Measurements from ENCODE around the gene COL4A3. TPM values are rescaled to one million over a fixed set of nuclear protein-coding genes. Genes with fewer than 3 reads are reported as not detected.

The COL4A3 gene
- total RNA-seq, 1 experiment from 2014 or later: 0.15 TPM

DNA sequence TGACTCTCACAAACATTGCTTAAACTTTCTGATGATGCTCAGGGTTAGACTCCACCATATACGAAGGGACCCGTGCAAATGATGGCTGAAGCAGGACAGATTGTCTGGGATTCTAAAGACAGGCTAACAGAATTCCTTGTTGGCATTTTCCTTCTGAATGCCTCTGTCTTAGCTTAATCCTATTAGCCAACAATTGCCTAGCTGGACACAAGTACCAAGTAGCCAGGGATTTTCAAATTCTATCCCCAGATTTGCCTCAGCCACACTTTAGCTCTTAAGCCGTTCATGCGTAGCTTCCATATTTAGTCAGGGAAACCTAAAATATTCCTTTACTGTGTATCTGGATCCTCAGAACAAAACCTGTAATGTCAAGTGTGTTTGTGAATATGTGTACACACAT lies 40.0 kb downstream of the COL4A3 start:
- Histone ChIP-seq H3K23me2 (ENCODE audit: insufficient read length, low read depth, low read length, poor library complexity, severe bottlenecking) (no peaks in the 10 kb centered on the region), H3K4me1 (ENCODE audit: insufficient read depth, low read length) (peaks cover 3% of the 10 kb centered on the region; the same call in 1 of the 2 replicates), H2AFZ (ENCODE audit: low read length) (no peak overlapping the region), H4K91ac (ENCODE audit: insufficient read length, low read depth, low read length) (no peak overlapping the region), H2BK12ac (ENCODE audit: insufficient read length, low read depth, low read length) (no peak overlapping the region), H2BK120ac (ENCODE audit: low read depth, low read length, poor library complexity, severe bottlenecking) (no peak overlapping the region), H3K9me3 (ENCODE audit: control insufficient read depth, low read depth, low read length) (no peaks in the 10 kb centered on the region), H3K27me3 (ENCODE audit: insufficient read depth, low read length) (peaks cover 13% of the 10 kb centered on the region; the same call in 1 of the 2 replicates), H3K4me2 (ENCODE audit: insufficient read depth, insufficient read length, low read length) (no peak overlapping the region), H2BK5ac (ENCODE audit: insufficient read length, low read length) (no peak overlapping the region), H3T11ph (ENCODE audit: low read length) (no peak overlapping the region), H4K8ac (replicated peaks; ENCODE audit: insufficient read length, low read depth, low read length) (no peak overlapping the region), H3K23ac (ENCODE audit: insufficient read length, low read depth, low read length) (no peak overlapping the region), H3K79me2 (ENCODE audit: insufficient read depth, low read length) (no peaks in the 10 kb centered on the region), H2AK5ac (ENCODE audit: insufficient read length, low read length) (no peak overlapping the region), H4K5ac (ENCODE audit: insufficient read length, low read depth, low read length) (no peak overlapping the region), H3K9ac (ENCODE audit: extremely low read depth, insufficient read length, low read length) (no peak overlapping the region), H3K56ac (ENCODE audit: insufficient read length, low read depth, low read length) (no peak overlapping the region), H2BK20ac (ENCODE audit: low read depth, low read length, poor library complexity, severe bottlenecking) (no peak overlapping the region), H3K14ac (ENCODE audit: insufficient read depth, low read length) (no peak overlapping the region), H3K27ac (ENCODE audit: insufficient read length, low read depth, low read length) (no peak overlapping the region), H3K4ac (ENCODE audit: low read depth, low read length) (no peak overlapping the region), H2BK15ac (ENCODE audit: low read depth, low read length) (no peak overlapping the region), H4K20me1 (ENCODE audit: control insufficient read depth, insufficient read depth, insufficient read length) (no peaks in the 10 kb centered on the region), H3K79me1 (ENCODE audit: insufficient read depth, low read depth, low read length, poor library complexity, severe bottlenecking) (no peaks in the 10 kb centered on the region), H3K18ac (ENCODE audit: insufficient read length, low read depth, low read length) (no peak overlapping the region)
- TF ChIP-seq, protein P1, sequence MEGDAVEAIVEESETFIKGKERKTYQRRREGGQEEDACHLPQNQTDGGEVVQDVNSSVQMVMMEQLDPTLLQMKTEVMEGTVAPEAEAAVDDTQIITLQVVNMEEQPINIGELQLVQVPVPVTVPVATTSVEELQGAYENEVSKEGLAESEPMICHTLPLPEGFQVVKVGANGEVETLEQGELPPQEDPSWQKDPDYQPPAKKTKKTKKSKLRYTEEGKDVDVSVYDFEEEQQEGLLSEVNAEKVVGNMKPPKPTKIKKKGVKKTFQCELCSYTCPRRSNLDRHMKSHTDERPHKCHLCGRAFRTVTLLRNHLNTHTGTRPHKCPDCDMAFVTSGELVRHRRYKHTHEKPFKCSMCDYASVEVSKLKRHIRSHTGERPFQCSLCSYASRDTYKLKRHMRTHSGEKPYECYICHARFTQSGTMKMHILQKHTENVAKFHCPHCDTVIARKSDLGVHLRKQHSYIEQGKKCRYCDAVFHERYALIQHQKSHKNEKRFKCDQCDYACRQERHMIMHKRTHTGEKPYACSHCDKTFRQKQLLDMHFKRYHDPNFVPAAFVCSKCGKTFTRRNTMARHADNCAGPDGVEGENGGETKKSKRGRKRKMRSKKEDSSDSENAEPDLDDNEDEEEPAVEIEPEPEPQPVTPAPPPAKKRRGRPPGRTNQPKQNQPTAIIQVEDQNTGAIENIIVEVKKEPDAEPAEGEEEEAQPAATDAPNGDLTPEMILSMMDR (conservative IDR thresholded peaks at IDR 0.05): no peak
- H3K4me1 Mint-ChIP-seq: peaks cover 30% of the 10 kb centered on the region in 2 experiments
- WGBS (ENCODE audit: extremely low coverage, insufficient read length, low lambda C conversion rate): no CpG with 5 or more reads among the region's 4 CpGs
- H3K36me3 Mint-ChIP-seq (ENCODE audit: insufficient read depth in 1 of 3, low read depth in 3 of 3): peaks cover 0 to 2% (median 0%) of the 10 kb centered on the region in 3 experiments; a peak in 1 of 7 replicates
- peaks cover 0 to 6% of the 10 kb centered on the region in 2 experiments; a peak in 2 of 5 replicates for H3K9me3 Mint-ChIP-seq
- no peak overlapping the region for H3K27ac Mint-ChIP-seq
- H3K4me3 Mint-ChIP-seq: no peak overlapping the region
- peaks cover 45% of the 10 kb centered on the region for H3K27me3 Mint-ChIP-seq (ENCODE audit: low read depth)
- no peak for DNase-seq
